ENCODE measurements around the gene CELF4. TPM values are rescaled to one million over a fixed set of nuclear protein-coding genes. Genes with fewer than 3 reads are reported as not detected.

CELF4 gene
- total and polyA plus RNA-seq, 10 of the 15 experiments (the other 5 are each of a cell fraction or from before 2014, with no cell fraction given) = 0.03 to 0.32 TPM; not detected in 8

GRCh38 chr18:37448946-37449345 lies 116.7 kb downstream of the CELF4 start:
- DNase-seq (ENCODE audit: low read depth, low spot score) (no peak), FAIRE-seq (no peak), ATAC-seq (no peak)
- Histone ChIP-seq H3K9me3 (replicated peaks; ENCODE audit: control insufficient read depth, insufficient read depth, low read length) (no peaks in the 10 kb centered on the region), H3K36me3 (ENCODE audit: control insufficient read depth in 2 of 2, insufficient read depth in 2 of 2, low read length in 1 of 2) (no peaks in the 10 kb centered on the region), H3K79me2 (ENCODE audit: control insufficient read depth, insufficient read depth, low read length) (no peaks in the 10 kb centered on the region), H3K4me3 (no peak overlapping the region), H2AFZ (ENCODE audit: control insufficient read depth, low read depth, low read length) (no peak overlapping the region), H3K9ac (ENCODE audit: control insufficient read depth, insufficient read depth, low read length) (no peak overlapping the region), H3K27ac (ENCODE audit: control insufficient read depth, insufficient read depth) (no peak overlapping the region), H3K4me2 (ENCODE audit: control insufficient read depth, insufficient read depth) (no peak overlapping the region), H4K20me1 (ENCODE audit: control insufficient read depth, insufficient read depth) (no peaks in the 10 kb centered on the region), H3K4me1 (ENCODE audit: control insufficient read depth, insufficient read depth, low read length) (no peaks in the 10 kb centered on the region; the same call in 1 of the 2 replicates), H3K27me3 (replicated peaks in 1 of 2; ENCODE audit: control insufficient read depth in 2 of 2, insufficient read depth in 2 of 2, low read length in 1 of 2) (peaks cover 0 to 2% of the 10 kb centered on the region in 2 experiments; a peak in 2 of 4 replicates)
- intact Hi-C loops (cut with micrococcal nuclease; ENCODE audit: unreplicated experiment) (no loop called here), in situ Hi-C loops (cut with MboI) (no loop called here)
- RAD21 ChIA-PET (ENCODE audit: unreplicated experiment) = no interaction called here
- BruUV-seq (replicated peaks) = no TSS peak
- CTCF ChIA-PET = interaction anchor here (0.6 kb wide), 1 partner anchor 118 kb away, joined by 3 read pairs; no protein-coding TSS in a partner anchor
- POLR2A ChIA-PET = no interaction called here
- 9% methylated on average over 4 of the region's 4 CpGs for WGBS (ENCODE audit: insufficient coverage, insufficient replicate concordance, low lambda C conversion rate, missing lambda C conversion rate)
- SMC1A ChIA-PET (ENCODE audit: uncharacterized antibody, unreplicated experiment) = no interaction called here
- TF ChIP-seq POLR2A (IDR thresholded peaks at IDR 0.05; ENCODE audit: low read depth, low read length) (no peak), GATAD2B (conservative IDR thresholded peaks at IDR 0.05; ENCODE audit: low read depth) (no peak), YY1 (IDR thresholded peaks at IDR 0.05; ENCODE audit: low read depth, low read length) (no peak), TCF3 (IDR thresholded peaks at IDR 0.05; ENCODE audit: borderline replicate concordance, insufficient read depth, low read depth, low read length) (no peak), IKZF1 (conservative IDR thresholded peaks at IDR 0.05) (no peak), ZNF622 (IDR thresholded peaks at IDR 0.05) (no peak), BACH1 (IDR thresholded peaks at IDR 0.05; ENCODE audit: borderline replicate concordance) (no peak), SMARCA5 (IDR thresholded peaks at IDR 0.05) (no peak), ZBED1 (IDR thresholded peaks at IDR 0.05; ENCODE audit: borderline replicate concordance) (no peak), CBX5 (IDR thresholded peaks at IDR 0.05; ENCODE audit: low read depth) (no peak), PML (IDR thresholded peaks at IDR 0.05; ENCODE audit: low read length) (no peak), NRF1 (conservative IDR thresholded peaks at IDR 0.05; ENCODE audit: low read depth, low read length) (no peak), HDGF (IDR thresholded peaks at IDR 0.05) (no peak), ELK1 (IDR thresholded peaks at IDR 0.05; ENCODE audit: low read depth, low read length) (no peak), CUX1 (IDR thresholded peaks at IDR 0.05; ENCODE audit: insufficient replicate concordance, low read depth, low read length) (no peak)
- TF ChIP-seq, protein P1, sequence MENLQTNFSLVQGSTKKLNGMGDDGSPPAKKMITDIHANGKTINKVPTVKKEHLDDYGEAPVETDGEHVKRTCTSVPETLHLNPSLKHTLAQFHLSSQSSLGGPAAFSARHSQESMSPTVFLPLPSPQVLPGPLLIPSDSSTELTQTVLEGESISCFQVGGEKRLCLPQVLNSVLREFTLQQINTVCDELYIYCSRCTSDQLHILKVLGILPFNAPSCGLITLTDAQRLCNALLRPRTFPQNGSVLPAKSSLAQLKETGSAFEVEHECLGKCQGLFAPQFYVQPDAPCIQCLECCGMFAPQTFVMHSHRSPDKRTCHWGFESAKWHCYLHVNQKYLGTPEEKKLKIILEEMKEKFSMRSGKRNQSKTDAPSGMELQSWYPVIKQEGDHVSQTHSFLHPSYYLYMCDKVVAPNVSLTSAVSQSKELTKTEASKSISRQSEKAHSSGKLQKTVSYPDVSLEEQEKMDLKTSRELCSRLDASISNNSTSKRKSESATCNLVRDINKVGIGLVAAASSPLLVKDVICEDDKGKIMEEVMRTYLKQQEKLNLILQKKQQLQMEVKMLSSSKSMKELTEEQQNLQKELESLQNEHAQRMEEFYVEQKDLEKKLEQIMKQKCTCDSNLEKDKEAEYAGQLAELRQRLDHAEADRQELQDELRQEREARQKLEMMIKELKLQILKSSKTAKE (IDR thresholded peaks at IDR 0.05; ENCODE audit: low read depth, poor library complexity, severe bottlenecking) = no peak
- TF ChIP-seq, protein P2, sequence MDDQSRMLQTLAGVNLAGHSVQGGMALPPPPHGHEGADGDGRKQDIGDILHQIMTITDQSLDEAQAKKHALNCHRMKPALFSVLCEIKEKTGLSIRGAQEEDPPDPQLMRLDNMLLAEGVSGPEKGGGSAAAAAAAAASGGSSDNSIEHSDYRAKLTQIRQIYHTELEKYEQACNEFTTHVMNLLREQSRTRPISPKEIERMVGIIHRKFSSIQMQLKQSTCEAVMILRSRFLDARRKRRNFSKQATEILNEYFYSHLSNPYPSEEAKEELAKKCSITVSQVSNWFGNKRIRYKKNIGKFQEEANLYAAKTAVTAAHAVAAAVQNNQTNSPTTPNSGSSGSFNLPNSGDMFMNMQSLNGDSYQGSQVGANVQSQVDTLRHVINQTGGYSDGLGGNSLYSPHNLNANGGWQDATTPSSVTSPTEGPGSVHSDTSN (IDR thresholded peaks at IDR 0.05; ENCODE audit: insufficient replicate concordance, low read depth, low read length) = no peak

Data from GM12878 (cell line).